GM12873 (cell line): Measurements from ENCODE around the gene DSG2.

ENCODE experiments used
- CTCF ChIP-seq: IDR thresholded peaks from 2 replicates; pipeline ENCODE4 v1.5.1; 2012; ENCODE audit warnings: low read depth, mild to moderate bottlenecking, moderate library complexity, low read length, control low read depth; ENCODE audit not compliant: insufficient read depth; ENCODE audit errors: missing control alignments

Gene DSG2

GRCh38 chr18:31497836-31498573, at the start of gene DSG2:
TSS of gene DSG2 (plus strand) at chr18:31498177. CDS start at chr18:31498252, 75 bp downstream.
- TF ChIP-seq CTCF: no peak

DNA sequence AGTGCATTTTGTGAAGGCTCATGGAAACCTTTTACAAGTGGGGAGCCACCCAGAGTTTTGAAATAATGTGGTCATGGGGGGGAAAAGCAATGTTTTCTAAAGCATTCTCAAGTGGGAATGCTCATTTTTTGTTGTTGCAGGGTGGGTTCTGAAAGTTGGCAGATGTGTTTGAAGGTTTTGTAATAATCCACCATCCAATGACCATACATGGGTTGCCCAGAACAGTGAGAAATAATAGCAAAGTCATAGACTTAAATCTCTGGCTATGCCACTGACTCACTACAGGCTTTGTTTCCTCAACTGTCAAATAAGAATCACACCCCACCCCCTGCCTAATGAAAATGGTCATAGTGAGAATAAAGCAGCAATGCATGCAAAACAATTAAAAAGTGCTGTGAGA, 47.6 kb upstream of the DSG2 start:
- TF ChIP-seq CTCF: no peak

DNA sequence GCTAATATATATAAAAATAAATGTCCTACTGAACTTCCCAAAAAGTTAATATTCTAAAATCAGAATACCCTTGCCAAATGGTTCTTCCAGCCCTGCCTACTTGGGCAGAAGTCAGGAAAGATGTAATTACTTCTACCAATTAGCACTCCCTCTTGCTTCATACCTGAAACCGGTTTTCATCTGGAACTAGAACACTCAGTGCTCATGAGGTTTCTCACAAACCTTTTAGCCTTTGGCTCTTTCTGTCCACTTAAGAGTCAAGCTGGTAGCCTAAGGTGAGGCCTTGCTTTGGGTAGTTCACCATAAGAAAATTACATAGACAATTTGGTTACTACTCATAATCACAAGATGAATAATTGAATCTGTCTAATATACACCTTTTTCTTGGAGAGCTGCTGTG, 46.4 kb upstream of the DSG2 start:
- TF ChIP-seq CTCF: no peak

- no peak for TF ChIP-seq CTCF
Observed at GRCh38 chr18:31454066-31454708, 43.8 kb upstream of the DSG2 start.

DNA sequence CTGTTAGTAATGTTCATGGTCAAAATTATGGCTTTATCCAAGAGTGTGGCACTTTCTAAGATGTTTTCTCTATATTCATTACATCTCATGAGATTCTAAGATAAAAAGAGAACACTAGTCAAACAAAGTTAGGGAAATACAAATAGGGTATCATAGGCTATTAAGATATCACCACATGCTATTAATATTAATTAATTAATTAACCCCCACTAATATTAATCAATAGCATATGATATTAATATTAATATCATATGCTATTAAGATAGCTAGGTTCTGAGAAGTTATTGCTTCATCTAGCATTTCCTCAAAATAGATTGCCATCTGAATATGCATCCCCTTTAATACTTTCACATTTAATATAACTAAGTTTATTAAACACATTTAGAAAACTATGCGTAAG, 28.3 kb upstream of the DSG2 start:
- no peak for TF ChIP-seq CTCF

- TF ChIP-seq CTCF: no peak
Observed at GRCh38 chr18:31478688-31479087, 19.3 kb upstream of the DSG2 start.

GRCh38 chr18:31482051-31482450, 15.9 kb upstream of the DSG2 start:
- no peak for TF ChIP-seq CTCF
